Transverse colon (tissue), 4 donors: Measurements from ENCODE around the gene COPRS. TPM values are rescaled to one million over a fixed set of nuclear protein-coding genes. Genes with fewer than 3 reads are reported as not detected.
"Not testable (repeated sequence)": the region's sequence is repeated elsewhere in the genome, so short reads cannot be mapped to it uniquely, and the experiment has no call there.

Source experiments
- DNase-seq: peaks from one replicate; pipeline ENCODE4 v3.0.0-alpha.2; 2019
- H3K27ac ChIP-seq, 4 donors: fragments of 200-600 bp; sonication (generic); 2 replicates each; pipeline ENCODE4 v1.5.1; 2016 to 2018; ENCODE audit warnings: inconsistent platforms in 4 of 4
- H3K27me3 ChIP-seq: fragments of 200-600 bp; sonication (generic); 2 replicates; pipeline ENCODE4 v1.5.1; 2017; ENCODE audit warnings: inconsistent platforms
- H3K36me3 ChIP-seq, 4 donors: fragments of 200-600 bp; sonication (generic); 2 replicates each; pipeline ENCODE4 v1.5.1; 2017 to 2019; ENCODE audit warnings: inconsistent platforms in 4 of 4
- H3K4me1 ChIP-seq, 4 donors: fragments of 200-600 bp; sonication (generic); 2 replicates each; pipeline ENCODE4 v1.5.1; 2017 to 2020; ENCODE audit warnings: inconsistent platforms in 4 of 4
- H3K4me3 ChIP-seq, 4 donors: fragments of 200-600 bp; sonication (generic); 1 replicate in 1 of 4; 2 replicates in 3 of 4; pipeline versions ENCODE4 v1.5.1 to v1.6.1; 2017 to 2019; ENCODE audit warnings: inconsistent platforms in 4 of 4
- H3K9me3 ChIP-seq, 2 donors: fragments of 200-600 bp; sonication (generic); 2 replicates each; pipeline ENCODE4 v1.5.1; 2017 to 2019; ENCODE audit warnings: inconsistent platforms in 2 of 2
- CTCF ChIP-seq, 5 experiments: fragments of 200-600 bp in 3 of 5; fragments of 450-650 bp in 2 of 5; sonication (generic) in 3 of 5; IDR thresholded peaks; 1 replicate in 2 of 5; 2 replicates in 3 of 5; pipeline ENCODE4 v1.5.1; 2016 to 2017; ENCODE audit warnings: antibody characterized with exemption in 5 of 5, inconsistent platforms in 3 of 5, mild to moderate bottlenecking in 2 of 5, moderate library complexity in 1 of 5
- EP300 ChIP-seq: sonication (generic); formaldehyde crosslinking; IDR thresholded peaks from one replicate; pipeline ENCODE4 v1.6.1; 2017; ENCODE audit warnings: antibody characterized with exemption, low read depth
- POLR2A ChIP-seq: fragments of 450-650 bp; IDR thresholded peaks from one replicate; pipeline ENCODE4 v1.6.1; 2016; ENCODE audit warnings: antibody characterized with exemption, mild to moderate bottlenecking, moderate library complexity
- POLR2AphosphoS5 ChIP-seq, 3 donors: sonication (generic); formaldehyde crosslinking; IDR thresholded peaks; one replicate each; pipeline ENCODE4 v1.6.1; 2016; ENCODE audit warnings: antibody characterized with exemption in 3 of 3
- WGBS, 2 donors: methylation state at CpG; one replicate each; pipeline ENCODE4 v1.1.5; 2018; ENCODE audit warnings: low coverage in 1 of 2; 5-methylcytosine and 5-hydroxymethylcytosine counted together
- in situ Hi-C, 4 donors: fragments of 200-750 bp; cut with MboI; loops; one replicate each; pipeline versions ENCODE4 v1.15.0 to v1.15.1; 2017; ENCODE audit warnings: low sequenced_read_pairs in 3 of 4, low pct_ligation_motif_present in 1 of 4, low pct_unique_long_range_greater_than_20kb in 1 of 4
- intact Hi-C: fragments of 100-400 bp; cut with DNase I; formaldehyde crosslinking; loops from one replicate; pipeline ENCODE4 v1.15.1; 2023; ENCODE audit warnings: low total_unique reads
- total RNA-seq, 4 donors: library from RNA; depleted of rRNA; stranded (reverse); fragments of >200 nt; gene quantifications; one replicate each; pipeline ENCODE4 v1.1.0, GENCODE V29; 2016

Gene COPRS
- total RNA-seq, 4 donors from 2014 or later: 19.8 to 43.8 (median 38.2) TPM

- H3K4me3 ChIP-seq: no peak overlapping the region
- 59 to 77% methylated on average over 7 of the region's 7 CpGs for WGBS, 2 donors
- no peaks in the 10 kb centered on the region for H3K27me3 ChIP-seq
- in situ Hi-C loops (loop anchor here in 2 of 4 donors (25.0 kb wide), 1 partner anchor 397 kb away; no protein-coding TSS in a partner anchor), intact Hi-C loops (loop anchor here (10.0 kb wide), 1 partner anchor 160 kb away; no protein-coding TSS in a partner anchor)
- TF ChIP-seq EP300 (no peak), CTCF (IDR thresholded peaks at IDR 0.05) (no peak), POLR2AphosphoS5 (IDR thresholded peaks at IDR 0.05) (no peak), POLR2A (no peak)
- no peaks in the 10 kb centered on the region for H3K9me3 ChIP-seq
- H3K36me3 ChIP-seq: no peaks in the 10 kb centered on the region
- no peak overlapping the region for H3K27ac ChIP-seq
- H3K4me1 ChIP-seq: no peaks in the 10 kb centered on the region
- DNase-seq: no peak
These were observed 24.6 kb downstream of the COPRS start for GRCh38 chr17:31834448-31834847.

- WGBS, 2 donors: 80 to 83% methylated on average over 2 to 9 of the region's 9 CpGs
- Histone ChIP-seq H3K4me1 (no peaks in the 10 kb centered on the region), H3K36me3 (no peaks in the 10 kb centered on the region), H3K4me3 (no peak overlapping the region), H3K27ac (no peak overlapping the region), H3K27me3 (no peaks in the 10 kb centered on the region), H3K9me3 (no peaks in the 10 kb centered on the region)
- in situ Hi-C loops (loop anchor here in 2 of 4 donors (25.0 kb wide), 1 partner anchor 395 kb away; no protein-coding TSS in a partner anchor), intact Hi-C loops (loop anchor here (10.0 kb wide), 1 partner anchor 158 kb away; no protein-coding TSS in a partner anchor)
- DNase-seq: no peak
- no peak for TF ChIP-seq EP300
- no peak for TF ChIP-seq CTCF (IDR thresholded peaks at IDR 0.05)
- no peak for TF ChIP-seq POLR2A
- no peak for TF ChIP-seq POLR2AphosphoS5 (IDR thresholded peaks at IDR 0.05)
These were observed 26.3 kb downstream of the COPRS start for GRCh38 chr17:31832746-31833145.

DNA sequence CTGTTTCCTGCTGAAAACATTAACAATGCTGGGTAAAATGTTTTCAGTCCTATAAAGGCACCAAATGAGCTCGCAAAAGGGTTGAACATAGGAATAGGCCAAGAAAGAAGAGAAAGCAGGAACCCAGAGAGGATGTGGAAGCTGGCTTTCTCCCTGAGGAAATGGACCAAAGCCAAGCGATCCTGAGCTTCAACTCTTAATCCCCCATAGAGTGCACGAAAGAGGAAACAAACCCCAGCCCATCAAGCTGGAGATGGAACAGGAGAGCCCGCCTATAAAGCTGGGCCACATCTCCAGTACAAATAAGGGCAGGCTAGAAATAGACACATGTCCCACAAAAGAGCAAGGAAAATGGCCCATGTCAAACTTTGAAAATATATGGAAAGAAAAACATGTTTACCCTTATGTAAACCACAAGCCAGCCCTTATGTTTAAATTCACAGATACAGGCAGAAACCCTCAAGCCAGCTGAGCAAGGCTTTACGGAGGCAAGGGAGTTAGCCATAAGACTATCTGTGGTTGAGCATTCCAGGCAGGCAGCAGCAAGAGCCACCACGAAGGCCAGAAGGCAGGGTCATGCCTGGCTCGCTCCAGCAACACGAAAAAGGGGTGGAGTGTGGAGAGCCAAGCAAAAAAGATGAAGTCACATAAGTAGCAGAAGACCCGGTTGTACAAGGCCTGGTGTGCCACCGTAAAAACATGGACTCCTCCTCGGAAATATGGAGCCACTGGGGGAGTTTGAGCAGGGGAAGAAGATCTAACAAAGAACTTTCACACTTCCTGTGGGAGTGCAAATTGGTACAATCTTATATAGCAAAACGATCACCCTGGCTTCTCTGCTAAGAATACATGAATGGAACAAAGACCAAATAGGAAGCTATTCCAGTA, 27.8 kb downstream of the COPRS start:
- Histone ChIP-seq H3K4me3 (no peak overlapping the region), H3K27ac (no peak overlapping the region), H3K9me3 (no peaks in the 10 kb centered on the region), H3K4me1 (no peaks in the 10 kb centered on the region), H3K27me3 (no peaks in the 10 kb centered on the region), H3K36me3 (no peaks in the 10 kb centered on the region)
- intact Hi-C loops: loop anchor here (10.0 kb wide), 1 partner anchor 156 kb away; no protein-coding TSS in a partner anchor
- WGBS, 2 donors: 71 to 72% methylated on average over 5 to 12 of the region's 12 CpGs
- in situ Hi-C loops: loop anchor here in 2 of 4 donors (25.0 kb wide), 1 partner anchor 394 kb away; no protein-coding TSS in a partner anchor
- TF ChIP-seq POLR2A: no peak
- TF ChIP-seq POLR2AphosphoS5 (IDR thresholded peaks at IDR 0.05): no peak
- no peak for TF ChIP-seq CTCF (IDR thresholded peaks at IDR 0.05)
- no peak for TF ChIP-seq EP300
- no peak for DNase-seq

GRCh38 chr17:31829649-31830048, 29.4 kb downstream of the COPRS start:
- intact Hi-C loops: loop anchor here (10.0 kb wide), 1 partner anchor 155 kb away; no protein-coding TSS in a partner anchor

DNA sequence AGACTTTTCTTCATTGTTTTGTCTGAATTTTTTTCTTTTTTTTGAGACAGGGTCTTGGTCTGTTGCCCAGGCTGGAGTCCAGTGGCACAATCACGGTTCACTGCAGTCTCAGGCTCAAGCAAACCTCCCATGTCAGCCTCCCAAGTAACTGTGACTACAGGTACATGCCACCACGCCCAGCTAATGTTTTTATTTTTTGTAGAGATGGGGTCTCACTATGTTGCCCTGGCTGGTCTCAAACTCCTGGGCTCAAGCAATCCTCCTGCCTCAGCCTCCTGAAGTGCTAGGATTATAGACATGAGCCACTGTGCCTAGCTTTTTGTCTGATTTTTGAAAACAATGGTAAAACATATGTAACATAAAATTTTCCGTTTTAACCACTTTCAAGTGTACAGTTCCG, 30.1 kb downstream of the COPRS start:
- intact Hi-C loops, H3K4me1 ChIP-seq, DNase-seq, H3K4me3 ChIP-seq, H3K27ac ChIP-seq, H3K27me3 ChIP-seq, H3K9me3 ChIP-seq, H3K36me3 ChIP-seq: not testable (repeated sequence)
- WGBS, 2 donors: 86 to 100% methylated on average over 2 to 4 of the region's 4 CpGs
- in situ Hi-C loops: loop anchor here in 2 of 4 donors (25.0 kb wide), 1 partner anchor 392 kb away; no protein-coding TSS in a partner anchor

More at GRCh38 chr17:31829649-31830048, 29.4 kb downstream of the COPRS start:
- peaks cover 0 to 7% (median 0%) of the 10 kb centered on the region in 4 donors for H3K4me1 ChIP-seq
- TF ChIP-seq POLR2AphosphoS5 (IDR thresholded peaks at IDR 0.05) (no peak), EP300 (no peak), CTCF (IDR thresholded peaks at IDR 0.05) (no peak), POLR2A (no peak)
- no peak overlapping the region for H3K4me3 ChIP-seq
- H3K9me3 ChIP-seq: no peaks in the 10 kb centered on the region
- 82 to 95% methylated on average over 3 of the region's 3 CpGs for WGBS, 2 donors
- no peaks in the 10 kb centered on the region for H3K27me3 ChIP-seq
- no peak overlapping the region for H3K27ac ChIP-seq
- in situ Hi-C loops: loop anchor here in 2 of 4 donors (25.0 kb wide), 1 partner anchor 392 kb away; no protein-coding TSS in a partner anchor
- no peaks in the 10 kb centered on the region for H3K36me3 ChIP-seq
- no peak for DNase-seq
